GM19238 (cell line): Measurements from ENCODE around the gene DDX24.

ENCODE experiments used
- DNase-seq: peaks from one replicate; pipeline ENCODE4 v3.0.0; 2011; ENCODE audit warnings: low spot score; ENCODE audit not compliant: insufficient read length

DDX24 gene

DNA sequence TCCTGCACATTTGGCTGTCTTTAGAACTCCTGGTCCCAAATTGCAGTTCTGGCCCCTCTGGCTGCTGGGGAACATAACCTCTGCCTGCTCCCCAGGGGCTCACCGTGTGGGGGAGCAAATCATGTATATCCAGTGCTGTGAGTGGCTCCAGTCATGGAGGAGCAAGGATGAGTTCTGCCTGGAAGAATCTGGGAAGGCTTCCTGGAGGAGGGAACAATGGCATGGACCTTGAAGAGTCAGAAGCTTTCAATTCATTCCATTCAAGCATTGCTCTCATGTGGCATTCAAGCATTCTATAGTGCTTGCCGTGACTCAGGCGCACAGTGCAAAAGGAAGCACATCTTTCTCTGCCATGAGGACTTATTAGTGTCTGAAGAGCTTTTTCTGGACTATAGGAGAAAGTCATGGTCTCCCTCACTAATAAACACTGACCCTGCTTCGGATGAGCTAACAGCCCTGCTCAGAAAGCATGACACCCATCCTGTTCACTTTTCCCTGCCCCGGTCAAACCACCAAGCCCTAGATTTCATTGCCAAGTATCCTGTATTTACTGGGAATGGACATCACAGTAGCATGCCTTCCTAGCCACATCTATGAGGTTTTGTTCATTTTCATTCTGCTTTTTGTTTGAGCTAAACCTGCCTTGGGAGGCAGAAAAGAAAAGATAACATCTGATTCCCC lies 33.0 kb upstream of the DDX24 start:
- DNase-seq: no peak

- DNase-seq: no peak
These were observed 32.5 kb upstream of the DDX24 start for GRCh38 chr14:94113490-94113889.

DNA sequence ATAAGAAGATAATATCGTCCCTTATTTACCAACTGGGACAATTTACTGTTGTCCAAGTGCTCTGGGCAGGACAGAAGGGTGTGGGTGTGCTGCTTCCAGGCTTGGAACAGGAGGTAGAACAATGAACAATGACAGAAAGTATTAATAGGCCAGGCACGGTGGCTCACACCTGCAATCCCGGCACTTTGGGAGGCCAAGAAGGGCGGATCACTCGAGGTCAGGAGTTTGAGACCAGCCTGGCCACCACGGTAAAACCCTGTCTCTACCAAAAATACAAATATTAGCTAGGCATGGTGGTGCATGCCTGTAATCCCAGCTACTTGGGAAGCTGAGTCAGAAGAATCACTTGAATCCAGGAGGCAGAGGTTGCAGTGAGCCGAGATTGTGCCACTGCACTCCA lies 32.1 kb upstream of the DDX24 start:
- DNase-seq: no peak

DNA sequence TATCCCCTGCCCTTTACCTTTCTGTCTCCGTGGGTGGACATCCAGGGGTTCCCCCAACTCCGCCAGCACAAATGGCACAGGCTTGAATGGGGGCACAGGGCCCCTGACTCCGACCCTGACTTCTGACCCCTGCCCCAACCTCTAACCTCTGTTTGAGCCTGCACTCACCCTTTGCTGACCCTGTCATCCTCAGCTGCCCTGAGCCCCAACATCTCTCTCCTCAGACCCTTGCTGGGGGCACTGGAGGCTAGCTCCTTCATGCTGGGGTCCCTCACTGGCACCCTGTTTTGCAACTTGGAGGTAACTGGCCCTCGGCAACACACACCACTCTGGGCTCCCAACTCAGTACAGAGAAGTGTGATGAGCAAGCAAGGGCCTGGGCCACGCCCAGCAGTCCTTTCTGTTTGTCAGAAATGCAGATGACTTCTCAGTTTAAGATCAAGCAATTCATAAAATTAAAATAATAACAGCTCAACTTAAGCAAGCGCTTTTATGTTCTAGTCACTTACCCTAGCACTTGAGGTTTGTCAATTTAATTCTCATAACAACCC lies 31.6 kb upstream of the DDX24 start:
- DNase-seq: no peak

DNA sequence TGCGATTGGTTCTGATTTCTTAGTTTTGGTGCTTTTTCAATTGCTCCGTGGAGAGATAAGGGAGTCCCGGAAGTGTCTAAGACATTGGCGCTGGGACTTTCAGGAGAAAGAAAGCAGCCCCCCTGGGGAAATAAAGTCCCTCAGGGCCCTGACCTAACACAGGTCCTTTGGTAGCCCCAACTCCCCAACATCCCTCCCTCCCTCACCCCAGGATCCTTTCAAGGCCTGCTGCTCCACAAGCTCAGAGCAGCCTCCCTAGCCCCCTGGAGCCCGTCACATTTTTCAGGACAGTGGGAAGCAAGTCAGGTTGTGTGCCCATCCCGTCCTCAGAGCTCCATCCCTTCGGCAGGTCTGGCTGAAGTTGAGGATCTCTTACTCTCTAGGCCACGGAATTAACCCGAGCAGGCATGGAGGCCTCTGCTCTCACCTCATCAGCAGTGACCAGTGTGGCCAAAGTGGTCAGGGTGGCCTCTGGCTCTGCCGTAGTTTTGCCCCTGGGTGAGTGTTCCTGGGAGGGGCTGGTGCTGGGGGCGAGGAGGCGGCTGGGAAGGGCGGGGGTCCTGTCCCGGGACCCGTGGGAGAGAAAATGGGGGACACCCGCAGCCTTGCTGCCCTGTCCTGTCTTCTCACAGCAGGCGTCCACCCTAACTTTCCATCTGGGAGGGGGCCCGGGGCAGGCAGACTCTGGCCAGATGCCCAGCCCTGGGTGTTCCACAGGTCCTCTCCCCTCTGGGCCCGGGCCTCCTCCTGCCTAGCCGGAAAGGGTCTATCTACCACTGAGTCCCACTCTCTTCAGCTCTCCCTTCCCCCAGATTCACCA lies 30.5 kb upstream of the DDX24 start:
- no peak for DNase-seq

GRCh38 chr14:94110552-94111181 lies 29.7 kb upstream of the DDX24 start, which contains the start of gene IFI27:
IFI27 (plus strand) TSS chr14:94110736.
- no peak for DNase-seq

DNA sequence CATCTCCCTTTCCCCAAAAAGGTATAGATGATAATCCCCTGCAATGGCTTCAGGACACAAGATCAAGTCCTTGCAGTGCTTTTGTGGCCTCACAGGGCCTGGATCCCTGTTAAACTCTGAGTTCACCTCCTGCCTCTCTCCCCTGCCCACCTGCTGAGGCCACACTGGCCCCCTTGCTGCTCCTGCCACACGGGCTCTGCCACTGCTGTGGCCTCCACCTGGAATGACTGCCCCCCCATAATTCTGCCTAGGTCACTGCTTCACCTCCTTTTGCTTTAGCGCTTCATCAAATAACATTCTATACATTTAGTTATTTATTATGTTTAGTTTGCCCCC lies 28.9 kb upstream of the DDX24 start:
- DNase-seq: no peak

- DNase-seq: no peak
These were observed 23.7 kb upstream of the DDX24 start for GRCh38 chr14:94104731-94105130.

- DNase-seq: no peak
These were observed 22.6 kb upstream of the DDX24 start for GRCh38 chr14:94103554-94104150.

GRCh38 chr14:94102768-94103482 lies 21.9 kb upstream of the DDX24 start:
- DNase-seq: no peak

DNA sequence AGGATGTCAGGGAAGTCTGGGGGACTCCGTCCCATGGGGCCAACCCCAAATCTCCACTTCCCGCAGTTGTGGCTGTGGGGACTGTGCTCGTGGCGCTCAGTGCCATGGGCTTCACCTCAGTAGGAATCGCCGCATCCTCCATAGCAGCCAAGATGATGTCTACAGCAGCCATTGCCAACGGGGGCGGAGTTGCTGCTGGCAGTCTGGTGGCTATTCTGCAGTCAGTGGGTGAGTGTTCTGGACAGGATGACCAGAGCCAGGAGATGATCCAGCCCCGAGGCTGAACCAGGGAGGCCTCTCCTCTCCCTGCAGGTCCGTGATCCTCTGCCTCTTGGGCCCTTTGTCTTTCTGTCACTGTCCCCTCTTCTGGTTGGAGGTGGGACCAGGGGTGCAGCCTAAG lies 20.7 kb upstream of the DDX24 start:
- no peak for DNase-seq

GRCh38 chr14:94100847-94101246 lies 19.8 kb upstream of the DDX24 start:
- DNase-seq: no peak

GRCh38 chr14:94099006-94099405 lies 18.0 kb upstream of the DDX24 start:
- DNase-seq: no peak

DNA sequence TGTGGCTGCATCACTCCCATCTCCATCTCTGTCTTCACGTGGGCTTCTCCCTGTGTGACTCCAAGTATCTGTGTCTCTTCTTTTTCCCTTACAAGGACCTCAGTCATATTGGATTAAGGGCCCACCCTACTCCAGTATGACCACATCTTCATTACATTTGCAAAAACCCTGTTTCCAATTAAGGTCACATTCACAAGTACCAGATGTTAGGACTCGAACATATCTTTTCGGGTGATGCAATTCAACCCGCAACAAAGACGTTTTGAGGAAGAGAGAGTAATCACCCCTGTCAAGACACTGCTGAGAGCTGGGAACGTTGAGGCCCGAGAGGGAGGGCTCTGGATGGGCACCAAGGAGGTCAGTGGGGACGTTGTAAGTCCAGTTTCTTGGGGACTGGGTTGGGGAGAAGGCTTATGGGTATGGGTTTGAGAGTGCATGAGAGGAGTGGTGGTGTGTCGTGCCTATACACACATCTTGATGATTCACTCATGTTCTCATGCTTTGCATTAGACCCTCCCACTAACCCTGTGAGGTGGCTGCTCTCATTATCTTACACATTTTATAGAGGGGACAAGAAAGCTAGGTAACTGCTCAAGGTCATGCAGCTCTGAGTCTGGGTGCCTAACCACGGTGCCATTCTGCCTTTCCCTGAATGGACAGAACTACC lies 17.5 kb upstream of the DDX24 start:
- DNase-seq: no peak

- DNase-seq: no peak
These were observed 16.1 kb upstream of the DDX24 start for GRCh38 chr14:94097091-94097490.

DNA sequence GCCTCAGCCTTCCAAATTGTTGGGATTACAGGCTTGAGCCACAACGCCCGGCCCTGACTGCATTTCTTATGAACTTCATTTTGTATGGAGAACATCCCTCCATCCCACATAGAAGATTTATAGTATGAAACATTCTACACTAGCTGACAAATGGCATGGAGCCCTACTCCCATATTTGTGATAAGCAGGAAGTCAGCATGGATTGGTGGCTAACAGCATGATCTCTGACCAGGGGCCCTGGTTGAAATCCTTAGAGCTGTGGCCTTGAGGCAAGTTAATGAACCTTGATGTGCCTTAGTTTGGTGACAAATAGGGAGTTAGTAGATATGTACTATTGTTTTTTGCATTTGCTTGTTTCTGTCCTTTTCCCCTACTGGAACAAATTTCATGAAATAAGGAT lies 12.4 kb upstream of the DDX24 start:
- no peak for DNase-seq

DNA sequence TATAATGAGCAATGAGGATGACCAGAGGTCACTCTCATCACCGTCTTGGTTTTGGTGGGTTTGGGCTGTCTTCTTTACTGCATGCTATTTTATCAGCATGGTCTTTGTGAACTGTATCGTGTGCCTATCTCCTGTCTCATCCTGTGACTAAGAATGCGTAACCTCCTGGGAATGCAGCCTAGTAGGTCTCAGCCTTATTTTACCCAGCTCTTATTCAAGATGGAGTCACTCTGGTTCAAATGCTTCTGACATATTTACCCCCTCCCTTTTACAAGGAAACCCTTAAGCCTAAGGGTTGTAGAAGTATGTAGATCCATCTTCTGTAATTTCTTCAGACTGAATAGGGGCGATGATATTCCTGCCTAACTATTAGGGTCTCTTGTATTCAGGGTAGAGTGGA lies 8.5 kb upstream of the DDX24 start:
- DNase-seq: no peak

DNA sequence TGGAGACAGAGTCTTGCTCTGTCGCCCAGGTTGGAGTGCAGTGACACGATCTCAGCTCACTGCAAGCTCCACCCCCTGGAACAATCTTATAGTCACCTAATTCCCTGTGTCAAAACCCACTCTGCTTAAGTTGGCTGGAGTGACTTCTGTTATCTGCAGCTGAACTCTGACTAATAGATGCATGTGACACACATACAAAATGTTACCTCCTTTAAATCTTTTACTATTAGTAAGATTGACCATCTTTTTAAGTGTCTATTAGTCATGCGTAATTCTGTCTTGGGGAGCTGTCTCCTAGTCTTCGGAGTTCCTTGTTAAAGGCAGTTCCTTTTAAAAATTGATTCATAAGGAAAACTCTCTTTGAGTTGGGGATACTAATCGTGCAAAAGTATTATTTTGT lies 7.5 kb upstream of the DDX24 start:
- no peak for DNase-seq

DNA sequence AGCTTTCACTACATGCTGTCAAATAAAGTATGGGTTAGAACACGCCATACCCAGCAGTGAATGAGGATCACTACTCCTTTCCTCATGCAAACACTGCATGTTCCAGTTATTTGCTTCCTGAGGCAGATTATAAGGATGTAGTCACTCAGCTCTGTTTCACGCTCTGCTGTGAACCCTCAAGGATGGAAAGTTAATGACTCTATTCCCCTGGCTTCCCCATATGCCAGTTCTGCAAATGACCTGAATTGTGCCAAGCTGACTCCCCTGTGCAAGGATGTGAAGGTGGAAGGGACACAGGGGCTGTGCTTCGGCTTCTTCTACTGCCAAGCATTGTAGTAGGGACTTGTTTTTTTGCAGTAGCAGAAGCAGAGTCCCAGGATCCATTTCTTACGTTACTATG lies 6.9 kb upstream of the DDX24 start:
- DNase-seq: no peak

GRCh38 chr14:94081386-94081820 lies 401 bp upstream of the DDX24 start:
- DNase-seq: no peak
